Measurements from ENCODE around the gene INPP5K. TPM values are rescaled to one million over a fixed set of nuclear protein-coding genes. Genes with fewer than 3 reads are reported as not detected.
A peak's percentile ranks its signal among the peaks of the same experiment; 100 is the strongest.

INPP5K gene
- total and polyA plus RNA-seq, 10 of the 15 experiments (the other 5 are each of a cell fraction or from before 2014, with no cell fraction given) = 0.58 to 41.2 (median 23.3) TPM

GRCh38 chr17:1516388-1517161, at the start of gene INPP5K (continued):
- TF ChIP-seq RUNX3 (IDR thresholded peaks at IDR 0.05; ENCODE audit: low read length) = no peak; the same call in 1 of the 2 replicates
- TF ChIP-seq KAT2A (conservative IDR thresholded peaks at IDR 0.05; ENCODE audit: control insufficient read depth, low read depth, low read length) = no peak
- no peak for TF ChIP-seq TARDBP (IDR thresholded peaks at IDR 0.05; ENCODE audit: borderline replicate concordance)
- TF ChIP-seq CTCF (IDR thresholded peaks at IDR 0.05 in 2 of 3, conservative IDR thresholded peaks at IDR 0.05 in 1 of 3; ENCODE audit: control insufficient read depth in 2 of 3, extremely low read depth in 1 of 3, insufficient read depth in 1 of 3, low read depth in 3 of 3, low read length in 3 of 3) = peak in 1 of 3 experiments; percentile 3; a peak in 1 of 6 replicates
- TF ChIP-seq WRNIP1 (IDR thresholded peaks at IDR 0.05; ENCODE audit: borderline replicate concordance, low read depth, low read length) = no peak
- TF ChIP-seq KDM1A (IDR thresholded peaks at IDR 0.05; ENCODE audit: borderline replicate concordance) = no peak
- no peak for TF ChIP-seq BCLAF1 (IDR thresholded peaks at IDR 0.05)
- no peak for TF ChIP-seq ATF7 (IDR thresholded peaks at IDR 0.05; ENCODE audit: low read depth)
- peak; percentile 88 for TF ChIP-seq BACH1 (IDR thresholded peaks at IDR 0.05; ENCODE audit: borderline replicate concordance)
- peak; percentile 42 for TF ChIP-seq SIX5 (IDR thresholded peaks at IDR 0.05; ENCODE audit: low read depth, low read length, severe bottlenecking)
- peak; percentile 61; the same call in 1 of the 2 replicates for TF ChIP-seq RELB (IDR thresholded peaks at IDR 0.05; ENCODE audit: low read depth)
- no peak for TF ChIP-seq SREBF1 (IDR thresholded peaks at IDR 0.05; ENCODE audit: low read length)
- TF ChIP-seq SUZ12 (IDR thresholded peaks at IDR 0.05; ENCODE audit: unreplicated experiment) = no peak
- TF ChIP-seq ATF2 (IDR thresholded peaks at IDR 0.05; ENCODE audit: low read length) = no peak
- TF ChIP-seq CREB1 (IDR thresholded peaks at IDR 0.05; ENCODE audit: low read depth) = peak; percentile 95
- no peak for TF ChIP-seq ZNF622 (IDR thresholded peaks at IDR 0.05)
- TF ChIP-seq PRDM15 (CRISPR knock-in tag; IDR thresholded peaks at IDR 0.05) = no peak
- no peak for TF ChIP-seq BMI1 (IDR thresholded peaks at IDR 0.05; ENCODE audit: borderline replicate concordance)
